Mononuclear cell (primary cell): Measurements from ENCODE around the gene PTCH2. TPM values are rescaled to one million over a fixed set of nuclear protein-coding genes. Genes with fewer than 3 reads are reported as not detected.

Source experiments
- H3K27me3 ChIP-seq: 2 replicates; pipeline ENCODE4 v1.6.0; 2011; ENCODE audit warnings: low read length, control low read depth; ENCODE audit not compliant: insufficient read depth
- H3K4me1 ChIP-seq: 2 replicates; pipeline ENCODE4 v1.5.1; 2011; ENCODE audit warnings: mild to moderate bottlenecking, low read length, control low read depth; ENCODE audit not compliant: insufficient read depth
- H3K4me3 ChIP-seq: 2 replicates; pipeline ENCODE4 v1.5.1; 2011; ENCODE audit warnings: mild to moderate bottlenecking, low read length, moderate library complexity
- H3K9me3 ChIP-seq: 2 replicates; pipeline ENCODE4 v1.5.1; 2011; ENCODE audit warnings: low read depth, mild to moderate bottlenecking, control low read depth, low read length
- total RNA-seq: library from RNA; depleted of rRNA; stranded (reverse); fragments of >200 nt; gene quantifications from one replicate; pipeline ENCODE4 v1.2.3, GENCODE V29; 2012

PTCH2 gene
- total RNA-seq, 1 donor: 0.52 TPM

GRCh38 chr1:44775078-44775929 is 67.7 kb downstream of the PTCH2 start, which contains the start of gene RPS8:
TSS of gene RPS8 (plus strand) at chr1:44775540. CDS start at chr1:44775597, 57 bp downstream.
- H3K4me3 ChIP-seq: peak within 1 kb of the TSS; percentile 97

More at GRCh38 chr1:44775078-44775929, 67.7 kb downstream of the PTCH2 start, which contains the start of gene RPS8:
- H3K9me3 ChIP-seq: no peaks in the 10 kb centered on the region
- H3K27me3 ChIP-seq: no peaks in the 10 kb centered on the region
- peaks cover 37% of the 10 kb centered on the region for H3K4me1 ChIP-seq

Other genes starting within 250 kb of the PTCH2 start
- gene TMEM53, start 168.8 kb downstream of the PTCH2 start, total RNA-seq: 0.52 TPM
- gene ARMH1, start 168.5 kb downstream of the PTCH2 start, total RNA-seq: 30.0 TPM
- gene RNU5D-1, start 112.1 kb downstream of the PTCH2 start, total RNA-seq: not detected
- gene KIF2C, start 103.4 kb downstream of the PTCH2 start, total RNA-seq: 0.21 TPM
- gene RPS8, start 67.7 kb downstream of the PTCH2 start, total RNA-seq: 2,122 TPM
- gene BEST4, start 55.1 kb downstream of the PTCH2 start, total RNA-seq: 0.21 TPM
- gene PLK3, start 42.9 kb downstream of the PTCH2 start, total RNA-seq: 224 TPM
- 4.6 TPM for gene DYNLT4, start 35.9 kb downstream of the PTCH2 start, total RNA-seq
- 8.7 TPM for gene BTBD19, start 34.7 kb downstream of the PTCH2 start, total RNA-seq
- gene EIF2B3, start 143.3 kb upstream of the PTCH2 start, total RNA-seq: 8.0 TPM
- gene HECTD3, start 168.1 kb upstream of the PTCH2 start, total RNA-seq: 10.1 TPM
- 21.7 TPM for gene UROD, start 169.0 kb upstream of the PTCH2 start, total RNA-seq